Activated T-helper 17 cell treated with anti-CD3 and anti-CD28 coated beads, Interleukin-2, amount 50 U/mL, for 72 hours (primary cell): ENCODE measurements around the gene OSCAR. TPM values are rescaled to one million over a fixed set of nuclear protein-coding genes. Genes with fewer than 3 reads are reported as not detected.
"Not testable (repeated sequence)": the region's sequence is repeated elsewhere in the genome, so short reads cannot be mapped to it uniquely, and the experiment has no call there.

Experiments
- ATAC-seq: fragments of 150-1000 bp; cut with Tn5 transposase; replicated peaks from 2 replicates; pipeline ENCODE4 v1.10.0; 2021; ENCODE audit warnings: mild to moderate bottlenecking, moderate library complexity
- H3K27ac Mint-ChIP-seq: one replicate; pipeline ENCODE4 v1.8.0; 2022; ENCODE audit warnings: mixed read lengths
- H3K27me3 Mint-ChIP-seq: one replicate; pipeline ENCODE4 v1.8.0; 2022; ENCODE audit warnings: mixed read lengths
- H3K36me3 Mint-ChIP-seq: one replicate; pipeline ENCODE4 v1.8.0; 2022; ENCODE audit warnings: low read depth, mild to moderate bottlenecking, mixed read lengths
- H3K4me1 Mint-ChIP-seq: one replicate; pipeline ENCODE4 v1.8.0; 2022; ENCODE audit warnings: mixed read lengths
- H3K4me3 Mint-ChIP-seq: one replicate; pipeline ENCODE4 v1.8.0; 2022; ENCODE audit warnings: mild to moderate bottlenecking, mixed read lengths
- H3K9me3 Mint-ChIP-seq: one replicate; pipeline ENCODE4 v1.8.0; 2022; ENCODE audit warnings: mixed read lengths
- total RNA-seq, 2 donors: library from RNA; stranded (reverse); gene quantifications; one replicate each; pipeline ENCODE4 v1.2.3, GENCODE V29; 2022

Gene OSCAR
- total RNA-seq, 2 donors from 2014 or later, result 0.58 TPM; not detected in 1

DNA sequence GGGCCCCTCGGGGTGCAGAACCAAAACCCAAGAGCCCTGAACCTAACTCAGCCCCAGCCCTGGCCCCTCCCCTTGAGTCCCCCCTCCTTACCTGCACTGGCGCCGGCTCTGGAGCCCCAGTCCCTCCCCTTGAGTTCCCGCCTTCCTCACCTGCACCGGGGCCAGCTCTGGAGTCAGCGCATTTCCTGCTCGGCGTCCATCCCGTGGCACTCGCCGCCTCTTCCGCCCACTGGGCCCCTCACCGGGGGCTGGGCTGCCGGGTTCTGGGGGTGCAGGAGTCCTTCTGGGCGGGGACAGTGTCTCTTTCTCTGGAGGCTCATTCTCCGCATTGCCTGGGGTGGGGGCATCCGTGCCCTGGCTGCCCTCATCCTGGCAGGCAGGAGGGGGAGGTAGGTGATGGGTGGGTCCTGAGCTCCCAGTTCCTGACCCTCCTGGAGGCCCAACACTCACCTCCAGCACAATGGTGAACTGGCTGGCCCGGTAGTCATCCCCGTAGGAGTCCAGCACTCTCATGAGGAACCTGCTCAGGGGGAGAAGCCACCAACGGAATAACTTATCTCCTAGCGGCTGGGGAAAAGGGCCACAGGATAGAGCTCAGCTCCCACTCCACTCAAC lies 7.4 kb upstream of the OSCAR start:
- no peak for ATAC-seq
- Mint-ChIP-seq H3K27ac (no peak overlapping the region), H3K4me3 (no peak overlapping the region), H3K9me3 (no peaks in the 10 kb centered on the region), H3K27me3 (no peaks in the 10 kb centered on the region), H3K4me1 (peaks cover 10% of the 10 kb centered on the region), H3K36me3 (peaks cover 78% of the 10 kb centered on the region)

DNA sequence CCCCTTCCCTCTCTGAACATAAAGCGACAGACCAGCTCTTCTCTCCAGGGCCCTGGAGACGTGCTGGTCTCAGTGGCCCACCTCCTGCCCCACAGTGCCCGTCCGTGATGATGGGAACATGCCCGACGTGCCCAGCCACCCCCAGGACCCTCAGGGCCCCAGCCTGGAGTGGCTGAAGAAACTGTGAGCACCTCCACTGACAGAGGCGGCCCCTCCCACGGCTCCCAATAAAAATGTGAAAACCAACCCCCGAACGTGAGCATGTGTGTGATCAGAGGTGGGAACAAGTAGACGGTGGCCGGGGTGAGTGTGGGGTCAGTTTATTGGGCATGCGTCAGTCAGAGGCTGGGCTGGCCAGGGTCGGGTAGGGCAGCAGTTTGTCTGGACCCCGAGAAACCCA lies 6.1 kb upstream of the OSCAR start:
- no peaks in the 10 kb centered on the region for H3K9me3 Mint-ChIP-seq
- H3K4me1 Mint-ChIP-seq, result peaks cover 10% of the 10 kb centered on the region
- peaks cover 66% of the 10 kb centered on the region for H3K36me3 Mint-ChIP-seq
- no peak overlapping the region for H3K27ac Mint-ChIP-seq
- no peak for ATAC-seq
- H3K4me3 Mint-ChIP-seq, result no peak overlapping the region
- no peaks in the 10 kb centered on the region for H3K27me3 Mint-ChIP-seq

DNA sequence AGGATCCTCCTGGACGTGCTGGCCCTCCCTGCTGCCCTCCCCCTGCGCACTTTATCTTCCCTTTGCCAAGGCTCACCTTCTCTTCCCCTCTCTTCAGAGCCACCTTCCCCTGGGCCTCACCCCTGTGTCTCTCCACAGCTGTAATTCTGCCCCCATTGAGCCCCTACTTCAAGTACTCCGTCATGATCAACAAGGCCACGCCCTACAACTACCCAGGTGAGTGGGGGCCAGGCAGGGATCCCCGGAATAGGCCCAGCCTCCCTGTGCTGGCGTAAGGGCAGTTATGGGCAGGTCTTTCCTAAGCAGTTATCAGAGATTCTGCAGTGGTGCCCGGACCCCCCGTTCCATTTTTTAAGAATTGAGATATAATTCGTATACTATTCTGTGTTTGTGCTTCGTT lies 5.2 kb upstream of the OSCAR start:
- H3K27ac Mint-ChIP-seq, result peak overlapping the region; percentile 14
- H3K4me3 Mint-ChIP-seq, result no peak overlapping the region

DNA sequence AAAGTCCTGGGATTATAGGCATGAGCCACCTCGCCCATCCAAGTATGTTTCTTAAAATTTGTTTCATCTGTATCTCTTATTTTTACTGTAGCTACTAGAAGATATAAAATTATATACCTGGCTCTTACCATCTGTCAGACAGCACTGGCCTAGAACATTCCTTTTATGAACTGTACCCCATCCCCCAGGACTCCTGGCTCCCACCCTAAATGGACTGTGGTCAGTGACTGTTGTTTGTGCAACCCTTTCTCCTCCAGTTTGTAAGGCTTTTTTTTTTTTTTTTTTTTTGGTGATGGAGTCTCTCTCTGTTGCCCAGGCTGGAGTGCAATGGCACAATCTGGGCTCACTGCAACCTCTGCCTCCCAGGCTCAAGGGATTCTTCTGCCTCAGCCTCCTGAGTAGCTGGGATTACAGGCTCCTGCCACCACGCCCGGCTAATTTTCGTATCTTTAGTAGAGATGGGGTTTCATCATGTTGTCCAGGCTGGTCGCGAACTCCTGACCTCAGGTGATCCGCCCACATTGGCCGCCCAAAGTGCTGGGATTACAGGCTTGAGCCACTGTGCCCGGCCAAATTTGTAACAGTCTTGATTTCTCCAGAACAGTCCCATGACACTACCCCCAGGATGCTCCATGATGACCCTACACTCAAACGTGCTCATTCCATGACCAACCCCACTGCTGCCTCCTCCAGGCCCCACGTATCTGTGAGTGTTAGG lies 4.6 kb upstream of the OSCAR start:
- peaks cover 6% of the 10 kb centered on the region for H3K4me1 Mint-ChIP-seq
- H3K36me3 Mint-ChIP-seq, result peaks cover 51% of the 10 kb centered on the region
- H3K4me3 Mint-ChIP-seq, result peak overlapping the region; percentile 81
- no peak for ATAC-seq
- no peaks in the 10 kb centered on the region for H3K9me3 Mint-ChIP-seq
- no peak overlapping the region for H3K27ac Mint-ChIP-seq
- H3K27me3 Mint-ChIP-seq, result no peaks in the 10 kb centered on the region

More for the DNA sequence above, 5.2 kb upstream of the OSCAR start:
- no peak for ATAC-seq
- Mint-ChIP-seq H3K36me3 (peaks cover 57% of the 10 kb centered on the region), H3K4me1 (peaks cover 8% of the 10 kb centered on the region), H3K27me3 (no peaks in the 10 kb centered on the region), H3K9me3 (no peaks in the 10 kb centered on the region)

DNA sequence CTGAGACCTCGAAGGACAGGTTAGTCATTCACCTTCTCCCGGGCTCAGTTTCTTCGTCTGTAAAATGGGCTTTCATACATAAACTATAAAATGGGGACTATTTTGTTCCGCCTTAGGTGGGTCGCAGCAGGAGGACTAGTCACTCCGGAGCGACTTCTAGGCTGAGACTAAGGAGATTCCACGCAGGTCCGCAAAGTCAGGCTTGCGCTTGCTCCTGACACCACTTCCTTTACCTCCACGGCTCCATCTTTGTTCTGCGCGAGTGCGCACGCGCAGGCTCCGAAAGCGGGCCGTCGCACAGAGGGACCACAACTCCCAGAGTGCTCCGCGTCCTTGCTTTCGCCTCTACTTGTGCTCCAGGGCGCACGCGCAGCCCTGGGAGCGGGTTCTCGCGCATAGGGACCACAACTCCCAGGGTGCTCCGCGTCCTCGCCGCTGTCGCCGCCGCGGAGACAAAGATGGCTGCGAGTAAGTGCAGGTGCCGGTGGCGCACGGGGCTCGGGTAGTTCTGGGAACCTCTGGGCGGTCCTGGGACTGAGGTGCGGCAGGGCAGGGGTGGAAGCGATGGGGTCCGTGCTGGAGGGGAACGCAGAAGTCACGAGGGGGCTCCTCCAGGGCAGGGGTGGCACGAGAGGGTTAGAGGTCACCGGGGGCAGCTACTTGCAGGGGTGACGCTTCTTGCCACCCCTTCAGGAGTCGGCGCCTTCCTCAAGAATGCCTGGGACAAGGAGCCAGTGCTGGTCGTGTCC lies 2.0 kb upstream of the OSCAR start, which contains the start of gene NDUFA3:
Gene NDUFA3 (plus strand): TSS at position 435 of the 749 bp plus-strand sequence. CDS start 24 bp downstream, at position 459.
- H3K27me3 Mint-ChIP-seq, result no peaks in the 10 kb centered on the region
- ATAC-seq, result peak; percentile 100
- peak within 1 kb of the TSS; percentile 85 for H3K27ac Mint-ChIP-seq
- peak within 1 kb of the TSS; percentile 81 for H3K4me3 Mint-ChIP-seq
- peaks cover 25% of the 10 kb centered on the region for H3K36me3 Mint-ChIP-seq
- peaks cover 6% of the 10 kb centered on the region for H3K4me1 Mint-ChIP-seq
- no peaks in the 10 kb centered on the region for H3K9me3 Mint-ChIP-seq

DNA sequence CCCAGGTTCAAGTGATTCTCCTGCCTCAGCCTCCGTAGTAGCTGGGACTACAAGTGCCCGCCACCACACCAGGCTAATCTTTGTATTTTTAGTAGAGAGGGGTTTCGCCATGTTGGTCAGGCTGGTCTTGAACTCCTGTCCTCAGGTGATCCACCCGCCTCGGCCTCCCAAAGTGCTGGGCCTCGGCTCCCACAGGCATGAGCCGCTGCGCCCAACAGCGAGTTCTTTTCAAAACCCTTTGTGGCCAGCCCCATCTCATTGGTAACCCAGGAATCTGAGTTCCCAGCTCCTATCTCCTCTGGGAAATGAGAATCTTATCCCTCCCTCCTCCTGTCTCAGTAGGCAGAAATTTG lies 724 bp downstream of the OSCAR start:
- H3K27ac Mint-ChIP-seq, ATAC-seq, H3K36me3 Mint-ChIP-seq, H3K4me1 Mint-ChIP-seq, H3K4me3 Mint-ChIP-seq, H3K9me3 Mint-ChIP-seq, H3K27me3 Mint-ChIP-seq: not testable (repeated sequence)

DNA sequence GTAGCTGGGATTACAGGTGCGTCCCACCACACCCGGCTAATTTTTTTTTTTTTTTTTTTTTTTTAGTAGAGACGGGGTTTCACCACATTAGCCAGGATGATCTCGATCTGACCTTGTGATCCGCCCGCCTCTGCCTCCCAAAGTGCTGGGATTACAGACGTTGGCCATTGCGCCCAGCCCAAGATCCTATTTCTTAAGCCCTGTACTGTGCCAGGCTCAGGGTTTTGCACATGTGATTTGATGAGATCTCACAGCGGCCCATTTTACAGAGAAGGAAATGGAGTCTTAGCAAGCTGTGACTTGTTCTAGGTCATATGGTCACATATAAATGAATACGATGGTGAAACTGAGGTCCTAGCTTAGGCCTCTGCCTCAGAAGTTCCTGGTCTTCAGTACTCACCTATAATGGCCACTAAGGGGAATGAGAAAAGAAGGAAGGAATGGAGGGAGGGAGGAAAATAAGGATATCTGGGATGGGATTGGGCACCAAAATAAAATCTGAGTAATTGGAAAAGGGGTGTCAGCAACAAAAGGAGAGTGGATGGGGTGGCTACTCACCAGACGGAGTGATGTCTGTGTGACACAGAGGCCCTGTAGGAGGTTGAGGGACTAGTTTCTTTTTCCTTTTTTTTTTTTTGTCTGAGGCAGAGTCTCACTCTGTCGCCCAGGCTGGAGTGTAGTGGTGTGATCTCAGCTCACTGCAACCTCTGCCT lies 1.3 kb downstream of the OSCAR start:
- no peaks in the 10 kb centered on the region for H3K9me3 Mint-ChIP-seq
- no peaks in the 10 kb centered on the region for H3K36me3 Mint-ChIP-seq
- H3K27me3 Mint-ChIP-seq, result no peaks in the 10 kb centered on the region
- ATAC-seq, result no peak
- H3K4me1 Mint-ChIP-seq, result no peaks in the 10 kb centered on the region
- H3K27ac Mint-ChIP-seq, result no peak overlapping the region
- H3K4me3 Mint-ChIP-seq, result no peak overlapping the region

DNA sequence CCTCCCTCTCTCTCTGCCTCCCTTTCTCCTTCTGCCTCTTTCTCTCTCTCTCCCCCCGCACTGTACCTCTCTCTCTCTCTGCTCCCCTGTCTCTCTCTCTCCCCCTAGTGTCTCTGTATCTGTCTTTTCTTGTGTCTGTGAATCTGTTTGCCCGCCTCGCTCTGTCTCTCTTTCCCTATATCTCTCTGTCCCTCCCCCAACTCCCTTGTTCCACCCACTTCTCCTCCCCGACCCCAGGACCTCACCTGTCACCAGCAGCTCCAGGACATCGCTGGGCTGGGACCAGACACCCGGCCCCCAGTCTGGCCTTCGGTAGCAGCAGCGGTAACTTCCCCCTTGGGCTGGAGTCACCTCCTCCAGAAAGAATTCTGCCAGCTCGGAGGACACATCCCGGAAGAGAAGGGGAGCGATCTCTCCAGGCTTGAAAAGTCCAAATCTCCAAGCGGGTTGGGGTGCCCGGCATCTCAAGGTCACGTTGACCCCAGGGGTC lies 3.9 kb downstream of the OSCAR start:
- peak overlapping the region; percentile 54 for H3K4me3 Mint-ChIP-seq
- H3K36me3 Mint-ChIP-seq, result no peaks in the 10 kb centered on the region
- no peaks in the 10 kb centered on the region for H3K4me1 Mint-ChIP-seq
- ATAC-seq, result peak; percentile 65
- no peaks in the 10 kb centered on the region for H3K9me3 Mint-ChIP-seq
- peaks cover 5% of the 10 kb centered on the region for H3K27me3 Mint-ChIP-seq
- peak overlapping the region; percentile 18 for H3K27ac Mint-ChIP-seq

DNA sequence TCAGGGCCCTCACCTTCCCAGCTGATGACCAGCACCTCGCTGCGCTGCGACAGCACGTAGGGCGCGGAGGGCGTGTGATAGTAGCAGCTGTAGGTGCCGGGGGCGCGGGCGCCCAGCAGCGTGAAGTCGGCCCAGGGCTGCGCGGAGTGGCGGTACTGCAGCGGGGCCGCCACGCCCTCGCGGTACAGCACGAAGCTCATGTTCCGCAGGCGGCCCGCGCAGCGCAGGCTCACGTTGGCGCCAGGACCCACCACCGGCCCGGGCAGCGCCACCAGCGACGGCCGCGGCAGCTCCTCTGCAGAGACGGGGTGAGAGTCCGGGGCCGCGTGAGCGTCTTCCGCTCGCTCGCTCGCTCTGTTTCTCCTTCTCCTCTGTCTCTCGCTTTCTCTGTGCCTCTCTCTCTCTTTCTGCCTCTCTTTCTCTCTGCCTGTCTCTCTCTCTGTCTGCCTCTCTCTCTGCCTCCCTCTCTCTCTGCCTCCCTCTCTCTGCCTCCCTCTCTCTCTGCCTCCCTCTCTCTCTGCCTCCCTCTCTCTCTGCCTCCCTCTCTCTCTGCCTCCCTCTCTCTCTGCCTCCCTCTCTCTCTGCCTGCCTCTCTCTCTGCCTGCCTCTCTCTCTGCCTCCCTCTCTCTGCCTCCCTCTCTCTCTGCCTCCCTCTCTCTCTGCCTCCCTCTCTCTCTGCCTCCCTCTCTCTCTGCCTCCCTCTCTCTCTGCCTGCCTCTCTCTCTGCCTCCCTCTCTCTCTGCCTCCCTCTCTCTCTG lies 4.6 kb downstream of the OSCAR start:
- peak overlapping the region; percentile 18 for H3K27ac Mint-ChIP-seq
- H3K9me3 Mint-ChIP-seq, H3K36me3 Mint-ChIP-seq, H3K27me3 Mint-ChIP-seq, H3K4me1 Mint-ChIP-seq: not testable (repeated sequence)
- peak overlapping the region; percentile 54 for H3K4me3 Mint-ChIP-seq
- peak; percentile 82 for ATAC-seq

DNA sequence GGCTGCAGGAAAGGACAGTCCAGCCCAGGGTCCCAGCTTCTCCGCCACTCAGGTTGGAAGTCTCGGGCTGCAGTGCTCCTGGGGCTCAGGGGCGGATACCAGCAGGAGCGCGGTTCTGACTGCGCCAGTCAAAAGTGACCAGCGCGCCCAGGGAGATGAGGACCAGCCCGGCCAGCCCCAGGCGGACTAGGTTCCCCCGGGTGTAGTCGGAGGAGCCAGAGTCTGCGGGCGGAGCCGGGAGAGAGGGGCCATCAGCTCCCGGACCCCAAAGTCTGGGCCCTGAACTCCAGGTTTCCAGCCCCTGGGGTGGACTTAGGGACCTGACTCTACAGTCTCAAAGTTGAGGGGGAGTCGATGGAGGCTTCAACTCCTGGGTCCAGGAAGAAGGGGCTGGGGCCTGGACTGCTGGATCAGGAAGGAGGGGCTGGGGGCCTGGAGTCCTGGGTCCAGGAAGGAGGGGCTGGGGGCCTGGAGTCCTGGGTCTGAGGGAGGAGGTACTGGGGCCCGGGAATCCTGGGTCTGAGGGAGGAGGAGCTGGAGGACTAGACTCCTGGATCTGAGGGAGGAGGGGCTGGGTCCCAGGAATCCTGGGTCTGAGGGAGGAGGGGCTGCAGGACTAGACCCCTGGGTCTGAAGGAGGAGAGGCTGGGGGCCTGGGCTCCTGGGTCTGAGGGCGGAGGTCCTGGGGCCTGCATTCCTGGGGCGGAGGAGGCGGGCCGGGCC lies 5.3 kb downstream of the OSCAR start:
- ATAC-seq, result no peak
- no peaks in the 10 kb centered on the region for H3K36me3 Mint-ChIP-seq
- no peaks in the 10 kb centered on the region for H3K4me1 Mint-ChIP-seq
- H3K9me3 Mint-ChIP-seq, result no peaks in the 10 kb centered on the region
- no peak overlapping the region for H3K27ac Mint-ChIP-seq
- peaks cover 5% of the 10 kb centered on the region for H3K27me3 Mint-ChIP-seq
- H3K4me3 Mint-ChIP-seq, result peak overlapping the region; percentile 54

DNA sequence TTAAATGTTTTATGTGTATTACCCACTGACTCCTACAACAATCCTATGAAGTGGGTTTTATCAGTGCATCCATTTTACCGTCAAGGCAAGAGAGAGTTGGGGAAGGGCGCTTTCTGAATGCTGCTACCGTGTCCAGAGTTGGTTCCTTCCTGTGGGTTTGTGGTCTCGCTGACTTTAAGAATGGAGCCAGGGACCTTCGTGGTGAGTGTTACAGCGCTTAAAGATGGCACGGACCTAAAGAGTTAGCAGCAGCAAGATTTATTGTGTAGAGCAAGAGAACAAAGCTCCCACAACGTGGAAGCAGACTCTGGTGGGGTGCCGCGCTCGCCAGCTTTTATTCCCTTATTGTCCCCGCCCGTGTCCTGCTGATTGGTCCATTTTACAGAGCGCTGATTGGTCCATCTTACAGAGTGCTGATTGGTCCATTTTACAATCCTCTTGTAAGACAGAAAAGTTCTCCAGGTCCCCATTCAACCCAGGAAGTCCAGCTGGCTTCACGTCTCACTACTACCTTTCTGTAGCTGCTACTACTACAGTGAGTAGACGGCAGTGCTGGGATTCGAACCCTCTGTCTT lies 6.1 kb downstream of the OSCAR start:
- no peaks in the 10 kb centered on the region for H3K36me3 Mint-ChIP-seq
- no peak overlapping the region for H3K27ac Mint-ChIP-seq
- H3K9me3 Mint-ChIP-seq, result no peaks in the 10 kb centered on the region
- no peaks in the 10 kb centered on the region for H3K4me1 Mint-ChIP-seq
- ATAC-seq, result no peak
- H3K4me3 Mint-ChIP-seq, result peak overlapping the region; percentile 13
- peaks cover 5% of the 10 kb centered on the region for H3K27me3 Mint-ChIP-seq

DNA sequence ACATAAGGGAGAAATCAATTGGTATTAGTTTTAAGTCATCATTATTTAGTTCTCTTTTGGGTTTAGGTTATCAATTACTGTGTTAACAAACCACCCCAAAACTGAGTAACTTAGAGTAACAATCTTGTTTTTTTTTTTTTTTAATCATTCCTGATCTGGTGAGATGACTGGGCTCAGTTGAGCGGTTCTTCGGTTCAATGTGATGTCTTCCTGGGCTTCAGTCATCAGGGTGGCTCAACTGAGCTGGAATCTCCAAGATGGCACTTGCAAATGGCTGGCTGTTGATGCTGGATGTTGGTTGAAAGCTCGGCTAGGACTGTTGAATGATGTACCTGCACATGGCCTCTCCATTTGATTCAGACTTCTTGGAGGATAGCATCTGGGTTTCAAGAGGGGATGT lies 16.2 kb downstream of the OSCAR start:
- Mint-ChIP-seq H3K36me3 (no peaks in the 10 kb centered on the region), H3K4me3 (no peak overlapping the region), H3K27me3 (peaks cover 3% of the 10 kb centered on the region), H3K27ac (no peak overlapping the region), H3K9me3 (no peaks in the 10 kb centered on the region), H3K4me1 (no peaks in the 10 kb centered on the region)
- ATAC-seq, result no peak

DNA sequence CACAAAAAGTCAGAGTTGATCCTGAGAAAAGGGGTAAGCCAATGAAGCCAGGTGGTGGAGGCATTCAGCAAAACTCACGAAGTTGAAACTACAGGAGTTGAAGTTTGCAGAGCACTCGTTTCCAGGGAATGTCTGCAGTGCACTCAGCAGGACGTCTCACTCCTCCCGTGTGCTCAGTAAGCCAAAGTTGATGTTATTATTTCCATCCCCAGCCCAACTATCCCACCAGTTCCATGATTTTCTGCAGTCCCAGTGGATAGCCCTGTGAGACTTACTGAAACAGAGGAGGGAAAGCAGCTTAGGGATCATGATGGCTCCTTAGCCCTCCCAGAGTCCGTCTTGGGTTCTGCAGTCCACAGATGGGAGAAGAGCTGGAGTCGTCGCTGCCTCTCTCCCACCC lies 19.6 kb downstream of the OSCAR start, which contains the start of gene TARM1:
Gene TARM1 (minus strand): TSS at position 334 of the 400 bp plus-strand sequence. CDS start 25 bp downstream, at position 309.
- no peaks in the 10 kb centered on the region for H3K9me3 Mint-ChIP-seq
- ATAC-seq, result no peak
- H3K27me3 Mint-ChIP-seq, result peaks cover 2% of the 10 kb centered on the region
- H3K27ac Mint-ChIP-seq, result no peak within 1 kb of the TSS
- no peaks in the 10 kb centered on the region for H3K4me1 Mint-ChIP-seq
- no peak within 1 kb of the TSS for H3K4me3 Mint-ChIP-seq
- H3K36me3 Mint-ChIP-seq, result no peaks in the 10 kb centered on the region
